ENCODE results near the gene ZIC5.
A peak's percentile ranks its signal among the peaks of the same experiment; 100 is the strongest.

ZIC5 gene

DNA sequence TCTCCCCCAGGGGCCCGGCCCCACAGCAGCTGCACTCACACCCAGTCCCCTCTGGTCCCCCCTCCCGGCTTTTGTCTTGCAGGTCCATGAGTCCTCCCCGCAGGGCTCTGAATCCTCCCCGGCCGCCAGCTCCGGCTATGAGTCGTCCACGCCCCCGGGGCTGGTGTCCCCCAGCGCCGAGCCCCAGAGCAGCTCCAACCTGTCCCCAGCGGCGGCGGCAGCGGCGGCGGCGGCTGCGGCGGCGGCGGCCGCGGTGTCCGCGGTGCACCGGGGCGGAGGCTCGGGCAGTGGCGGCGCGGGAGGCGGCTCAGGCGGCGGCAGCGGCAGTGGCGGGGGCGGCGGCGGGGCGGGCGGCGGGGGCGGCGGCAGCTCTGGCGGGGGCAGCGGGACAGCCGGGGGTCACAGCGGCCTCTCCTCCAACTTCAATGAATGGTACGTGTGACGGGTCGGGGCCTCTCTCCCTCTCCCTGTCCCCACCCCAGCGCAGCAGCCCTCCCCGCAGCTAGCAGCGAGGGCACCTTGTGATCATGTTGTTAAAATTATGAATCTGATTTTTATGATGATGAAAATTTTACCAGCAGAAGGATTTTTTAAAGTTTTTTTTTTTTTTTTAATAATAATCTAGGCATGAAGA lies 13.8 kb upstream of the ZIC5 start:
- no peaks in the 10 kb centered on the region for H3K36me3 ChIP-seq (ENCODE audit: control insufficient read depth, insufficient read depth, low read length, severe bottlenecking)
- no peak for DNase-seq (ENCODE audit: low read depth)
- H3K4me1 ChIP-seq (ENCODE audit: control insufficient read depth, insufficient read depth, low read length) = no peaks in the 10 kb centered on the region
- H3K4me3 ChIP-seq (ENCODE audit: low read length) = no peak overlapping the region
- peaks cover 71% of the 10 kb centered on the region for H3K27me3 ChIP-seq (replicated peaks; ENCODE audit: control insufficient read depth, insufficient read depth, low read length)
- peaks cover 18% of the 10 kb centered on the region for H3K9me3 ChIP-seq (ENCODE audit: control insufficient read depth, low read length)
- no peak overlapping the region for H3K9ac ChIP-seq (ENCODE audit: low read length)

DNA sequence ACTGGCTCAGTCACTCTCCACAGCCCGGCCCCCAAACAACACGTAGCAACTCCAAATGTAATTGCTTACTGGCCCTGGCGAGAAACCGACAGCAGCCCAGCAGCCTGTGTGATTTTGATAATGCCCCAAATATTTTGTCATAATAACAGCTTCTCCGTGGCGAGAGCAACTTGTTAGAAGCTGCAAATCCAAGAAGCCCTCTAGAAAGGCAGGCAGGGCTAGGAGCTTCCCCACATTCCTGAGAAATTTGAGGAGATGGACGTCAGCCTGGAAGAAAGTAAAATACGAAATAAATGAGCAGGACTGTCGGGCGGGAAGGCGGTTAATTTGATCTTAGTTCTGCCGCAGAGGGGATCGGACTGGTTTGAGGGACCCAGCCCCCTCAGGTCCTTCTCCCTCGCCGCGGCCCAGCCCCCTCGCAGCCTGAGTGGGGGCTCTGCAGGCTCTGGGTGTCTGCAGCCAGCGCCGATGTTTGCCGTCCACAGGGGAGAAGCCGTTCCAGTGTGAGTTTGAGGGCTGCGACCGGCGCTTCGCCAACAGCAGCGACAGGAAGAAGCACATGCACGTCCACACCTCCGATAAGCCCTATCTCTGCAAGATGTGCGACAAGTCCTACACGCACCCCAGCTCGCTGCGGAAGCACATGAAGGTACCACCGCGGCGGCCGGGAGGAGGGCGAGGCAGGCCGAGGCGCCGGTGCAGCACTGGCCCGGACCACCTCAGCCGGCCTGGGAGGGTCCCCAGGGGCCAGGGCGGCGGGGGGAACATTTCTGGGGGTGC lies 13.1 kb upstream of the ZIC5 start:
- H3K27me3 ChIP-seq (replicated peaks; ENCODE audit: control insufficient read depth, insufficient read depth, low read length) = peaks cover 64% of the 10 kb centered on the region
- no peak for DNase-seq (ENCODE audit: low read depth)
- H3K36me3 ChIP-seq (ENCODE audit: control insufficient read depth, insufficient read depth, low read length, severe bottlenecking) = no peaks in the 10 kb centered on the region
- H3K9me3 ChIP-seq (ENCODE audit: control insufficient read depth, low read length) = peaks cover 14% of the 10 kb centered on the region
- no peak overlapping the region for H3K4me3 ChIP-seq (ENCODE audit: low read length)
- no peak overlapping the region for H3K9ac ChIP-seq (ENCODE audit: low read length)
- H3K4me1 ChIP-seq (ENCODE audit: control insufficient read depth, insufficient read depth, low read length) = peaks cover 2% of the 10 kb centered on the region

DNA sequence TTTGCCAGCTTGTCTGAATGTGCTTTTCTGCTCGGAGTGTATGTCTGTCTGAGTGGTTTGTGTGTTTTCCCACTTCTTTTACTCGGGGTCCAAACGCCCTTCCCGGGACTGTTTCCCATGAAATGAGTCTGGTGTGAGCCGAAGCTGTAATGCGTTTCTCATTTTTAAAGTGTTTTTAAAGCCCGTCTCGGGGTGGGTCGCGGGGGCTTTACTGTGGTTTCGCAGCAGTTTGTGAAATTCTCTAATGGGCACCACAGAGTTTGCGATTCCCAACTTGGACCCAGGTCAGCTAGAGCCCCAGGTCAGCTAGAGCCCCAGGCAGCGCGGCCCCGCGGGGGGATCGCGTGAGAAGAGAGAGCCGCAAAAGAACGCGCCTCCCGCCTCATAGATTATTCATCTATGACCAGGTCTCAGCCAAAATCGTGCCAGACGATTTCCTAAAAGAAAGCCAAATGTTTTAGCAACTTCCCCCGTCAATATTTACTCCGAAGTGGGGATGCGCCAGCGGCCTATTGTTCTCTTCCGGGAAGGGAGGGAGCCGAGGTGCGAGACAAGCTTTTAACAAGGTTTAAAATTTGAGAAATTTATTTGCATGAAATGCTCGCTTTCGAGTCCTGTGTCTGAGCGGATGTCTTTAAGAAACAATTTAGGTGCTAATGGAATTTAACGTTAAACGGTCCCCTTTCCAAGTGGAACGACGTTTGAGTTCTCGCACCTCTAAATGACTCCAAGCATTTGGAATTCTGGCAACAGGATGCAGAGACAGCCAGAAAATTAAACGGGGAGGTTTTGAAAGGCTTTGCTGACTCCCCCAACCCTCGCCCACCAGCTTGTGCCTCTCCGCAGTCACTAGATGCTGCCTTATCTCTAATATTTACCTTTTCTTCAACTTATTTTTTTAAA lies 12.2 kb upstream of the ZIC5 start:
- Histone ChIP-seq H3K9me3 (ENCODE audit: control insufficient read depth, low read length) (peaks cover 13% of the 10 kb centered on the region), H3K27me3 (replicated peaks; ENCODE audit: control insufficient read depth, insufficient read depth, low read length) (peaks cover 60% of the 10 kb centered on the region), H3K36me3 (ENCODE audit: control insufficient read depth, insufficient read depth, low read length, severe bottlenecking) (no peaks in the 10 kb centered on the region), H3K9ac (ENCODE audit: low read length) (no peak overlapping the region), H3K4me3 (ENCODE audit: low read length) (no peak overlapping the region), H3K4me1 (ENCODE audit: control insufficient read depth, insufficient read depth, low read length) (peaks cover 2% of the 10 kb centered on the region)
- DNase-seq (ENCODE audit: low read depth) = no peak

DNA sequence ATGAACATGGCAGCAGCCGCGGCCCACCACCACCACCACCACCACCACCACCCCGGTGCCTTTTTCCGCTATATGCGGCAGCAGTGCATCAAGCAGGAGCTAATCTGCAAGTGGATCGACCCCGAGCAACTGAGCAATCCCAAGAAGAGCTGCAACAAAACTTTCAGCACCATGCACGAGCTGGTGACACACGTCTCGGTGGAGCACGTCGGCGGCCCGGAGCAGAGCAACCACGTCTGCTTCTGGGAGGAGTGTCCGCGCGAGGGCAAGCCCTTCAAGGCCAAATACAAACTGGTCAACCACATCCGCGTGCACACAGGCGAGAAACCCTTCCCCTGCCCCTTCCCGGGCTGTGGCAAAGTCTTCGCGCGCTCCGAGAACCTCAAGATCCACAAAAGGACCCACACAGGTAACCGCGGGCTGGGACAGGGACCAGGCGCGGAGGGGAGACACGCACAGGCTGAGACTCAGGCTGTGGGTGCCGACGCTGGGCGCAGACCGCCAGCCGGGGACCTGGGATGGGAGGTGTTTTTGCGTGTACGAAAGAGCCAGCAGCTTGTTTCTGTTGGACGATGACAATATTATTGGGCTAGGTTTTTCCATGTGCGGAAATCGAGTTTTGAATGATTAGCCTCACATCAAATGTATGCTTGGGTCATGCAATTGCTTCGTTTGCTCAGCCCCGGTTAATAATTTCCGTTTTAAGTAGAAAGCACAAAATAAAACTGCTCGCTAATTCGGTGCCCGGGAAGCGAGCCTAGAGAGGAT lies 11.3 kb upstream of the ZIC5 start:
- peaks cover 13% of the 10 kb centered on the region for H3K9me3 ChIP-seq (ENCODE audit: control insufficient read depth, low read length)
- no peak for DNase-seq (ENCODE audit: low read depth)
- H3K27me3 ChIP-seq (replicated peaks; ENCODE audit: control insufficient read depth, insufficient read depth, low read length) = peaks cover 61% of the 10 kb centered on the region
- no peaks in the 10 kb centered on the region for H3K36me3 ChIP-seq (ENCODE audit: control insufficient read depth, insufficient read depth, low read length, severe bottlenecking)
- H3K9ac ChIP-seq (ENCODE audit: low read length) = no peak overlapping the region
- H3K4me1 ChIP-seq (ENCODE audit: control insufficient read depth, insufficient read depth, low read length) = peaks cover 2% of the 10 kb centered on the region
- no peak overlapping the region for H3K4me3 ChIP-seq (ENCODE audit: low read length)

DNA sequence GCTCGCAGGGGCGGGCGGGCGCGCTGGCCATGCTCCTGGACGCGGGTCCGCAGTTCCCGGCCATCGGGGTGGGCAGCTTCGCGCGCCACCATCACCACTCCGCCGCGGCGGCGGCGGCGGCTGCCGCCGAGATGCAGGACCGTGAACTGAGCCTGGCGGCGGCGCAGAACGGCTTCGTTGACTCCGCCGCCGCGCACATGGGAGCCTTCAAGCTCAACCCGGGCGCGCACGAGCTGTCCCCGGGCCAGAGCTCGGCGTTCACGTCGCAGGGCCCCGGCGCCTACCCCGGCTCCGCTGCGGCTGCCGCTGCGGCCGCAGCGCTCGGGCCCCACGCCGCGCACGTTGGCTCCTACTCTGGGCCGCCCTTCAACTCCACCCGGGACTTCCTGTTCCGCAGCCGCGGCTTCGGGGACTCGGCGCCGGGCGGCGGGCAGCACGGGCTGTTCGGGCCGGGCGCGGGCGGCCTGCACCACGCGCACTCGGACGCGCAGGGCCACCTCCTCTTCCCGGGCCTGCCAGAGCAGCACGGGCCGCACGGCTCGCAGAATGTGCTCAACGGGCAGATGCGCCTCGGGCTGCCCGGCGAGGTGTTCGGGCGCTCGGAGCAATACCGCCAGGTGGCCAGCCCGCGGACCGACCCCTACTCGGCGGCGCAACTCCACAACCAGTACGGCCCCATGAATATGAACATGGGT lies 10.6 kb upstream of the ZIC5 start:
- Histone ChIP-seq H3K4me1 (ENCODE audit: control insufficient read depth, insufficient read depth, low read length) (peaks cover 2% of the 10 kb centered on the region), H3K9ac (ENCODE audit: low read length) (no peak overlapping the region), H3K27me3 (replicated peaks; ENCODE audit: control insufficient read depth, insufficient read depth, low read length) (peaks cover 61% of the 10 kb centered on the region), H3K9me3 (ENCODE audit: control insufficient read depth, low read length) (peaks cover 14% of the 10 kb centered on the region), H3K4me3 (ENCODE audit: low read length) (no peak overlapping the region), H3K36me3 (ENCODE audit: control insufficient read depth, insufficient read depth, low read length, severe bottlenecking) (no peaks in the 10 kb centered on the region)
- DNase-seq (ENCODE audit: low read depth) = no peak

DNA sequence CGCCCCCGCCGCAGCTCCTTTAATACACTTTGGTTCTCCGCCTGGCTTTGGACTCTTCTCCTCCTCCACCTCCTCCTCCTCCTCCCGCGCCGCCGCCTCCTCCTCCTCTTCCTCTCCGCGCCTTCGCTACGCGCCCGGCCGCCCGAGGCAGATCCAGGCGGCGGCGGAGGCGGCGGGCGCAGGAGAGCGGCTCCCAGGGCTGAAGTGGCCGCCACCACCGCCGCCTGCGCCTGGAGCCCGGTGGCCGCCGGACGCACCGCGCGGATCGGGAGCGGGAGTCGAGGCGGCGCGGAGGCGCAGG lies 10.1 kb upstream of the ZIC5 start, which contains the start of gene ZIC2:
Gene ZIC2 (plus strand): TSS at position 50 of the 301 bp plus-strand sequence. CDS start 281 bp downstream, outside the sequence.
- Histone ChIP-seq H3K4me3 (ENCODE audit: low read length) (peak within 1 kb of the TSS; percentile 52), H3K9ac (ENCODE audit: low read length) (no peak within 1 kb of the TSS), H3K4me1 (ENCODE audit: control insufficient read depth, insufficient read depth, low read length) (peaks cover 2% of the 10 kb centered on the region), H3K36me3 (ENCODE audit: control insufficient read depth, insufficient read depth, low read length, severe bottlenecking) (no peaks in the 10 kb centered on the region), H3K27me3 (replicated peaks; ENCODE audit: control insufficient read depth, insufficient read depth, low read length) (peaks cover 61% of the 10 kb centered on the region), H3K9me3 (ENCODE audit: control insufficient read depth, low read length) (peaks cover 17% of the 10 kb centered on the region)
- no peak for DNase-seq (ENCODE audit: low read depth)

DNA sequence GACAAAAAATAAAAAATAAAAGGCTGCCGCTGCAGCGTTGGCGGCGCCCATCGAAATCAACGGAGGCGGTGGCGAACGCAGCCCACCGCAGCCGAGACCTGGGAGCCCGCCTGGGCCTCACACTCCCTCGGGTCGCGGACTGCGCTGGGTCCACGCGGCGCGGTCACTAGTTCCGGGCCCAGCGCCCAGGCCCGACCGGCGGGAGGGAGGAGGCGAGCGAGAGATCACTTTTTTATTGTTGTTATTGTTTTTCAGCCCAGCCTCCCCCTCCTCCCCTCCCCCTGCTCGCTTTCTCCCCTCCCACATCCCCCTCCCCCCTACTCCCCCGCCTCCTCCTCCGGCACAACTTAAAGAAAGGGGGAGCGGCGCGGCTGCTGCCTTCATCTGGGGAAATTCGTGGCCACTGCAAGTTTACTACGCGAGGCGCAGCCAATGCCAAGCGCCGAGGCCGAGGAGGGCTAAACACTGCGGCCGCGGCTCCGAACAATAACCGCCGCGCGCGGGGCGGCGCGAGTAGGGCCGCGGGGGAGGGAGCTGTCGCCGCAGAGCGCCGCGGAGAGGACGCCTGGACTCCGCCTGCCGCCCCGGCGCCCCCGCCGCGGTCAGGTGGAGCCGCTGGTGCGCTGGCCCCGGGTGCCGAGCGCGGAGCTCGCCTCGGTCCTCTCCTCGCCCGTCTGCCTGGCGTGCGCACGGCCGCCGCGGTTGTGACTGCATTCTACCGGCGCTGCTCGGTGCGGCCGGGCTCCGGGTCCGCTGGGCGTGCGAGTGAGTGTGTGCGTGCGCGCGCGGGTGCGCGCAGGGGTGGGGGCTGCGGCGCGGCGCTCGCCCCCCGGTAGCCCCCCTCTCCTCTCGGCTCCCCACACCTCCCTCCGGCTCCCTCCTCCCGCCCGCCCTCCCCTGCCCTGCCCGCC lies 9.5 kb upstream of the ZIC5 start:
- peaks cover 2% of the 10 kb centered on the region for H3K4me1 ChIP-seq (ENCODE audit: control insufficient read depth, insufficient read depth, low read length)
- DNase-seq (ENCODE audit: low read depth) = peak; percentile 45
- no peaks in the 10 kb centered on the region for H3K36me3 ChIP-seq (ENCODE audit: control insufficient read depth, insufficient read depth, low read length, severe bottlenecking)
- H3K9me3 ChIP-seq (ENCODE audit: control insufficient read depth, low read length) = peaks cover 23% of the 10 kb centered on the region
- H3K27me3 ChIP-seq (replicated peaks; ENCODE audit: control insufficient read depth, insufficient read depth, low read length) = peaks cover 61% of the 10 kb centered on the region
- H3K4me3 ChIP-seq (ENCODE audit: low read length) = peak overlapping the region; percentile 52
- no peak overlapping the region for H3K9ac ChIP-seq (ENCODE audit: low read length)

DNA sequence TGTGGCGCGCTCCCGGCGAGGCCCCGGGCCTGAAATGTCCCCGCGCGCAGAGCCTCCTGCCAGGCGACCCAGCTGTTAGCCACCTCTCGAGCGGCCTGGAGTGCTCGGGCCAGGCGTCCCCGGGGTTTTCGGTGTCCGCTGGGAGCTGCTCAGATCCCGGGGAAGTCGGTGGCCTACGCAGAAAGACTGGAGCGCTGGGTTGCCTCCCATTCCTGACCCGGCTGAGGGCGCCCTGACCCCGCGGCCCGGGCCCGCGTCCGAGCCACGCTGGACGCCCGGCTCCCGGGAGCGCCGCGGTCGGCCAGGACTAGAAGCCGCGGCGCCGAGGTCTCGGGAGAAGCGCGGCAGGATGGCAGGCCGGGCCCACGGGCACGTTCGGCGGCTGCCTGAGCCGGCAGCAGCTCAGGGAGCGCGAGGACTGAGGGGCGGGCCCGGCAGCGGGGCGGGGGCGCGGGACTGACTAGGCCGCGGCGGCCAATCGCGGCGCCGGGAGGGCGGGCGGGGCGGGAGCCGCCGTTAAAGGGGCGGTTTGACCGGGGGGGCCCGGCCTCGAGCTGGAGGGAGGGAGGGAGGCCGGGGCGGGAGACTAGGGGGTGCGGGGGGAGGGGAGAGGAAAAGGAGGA lies 8.7 kb upstream of the ZIC5 start:
- Histone ChIP-seq H3K9me3 (ENCODE audit: control insufficient read depth, low read length) (peaks cover 30% of the 10 kb centered on the region), H3K9ac (ENCODE audit: low read length) (no peak overlapping the region), H3K4me3 (ENCODE audit: low read length) (peak overlapping the region; percentile 59), H3K27me3 (replicated peaks; ENCODE audit: control insufficient read depth, insufficient read depth, low read length) (peaks cover 65% of the 10 kb centered on the region), H3K4me1 (ENCODE audit: control insufficient read depth, insufficient read depth, low read length) (peaks cover 2% of the 10 kb centered on the region), H3K36me3 (ENCODE audit: control insufficient read depth, insufficient read depth, low read length, severe bottlenecking) (no peaks in the 10 kb centered on the region)
- peak; percentile 81 for DNase-seq (ENCODE audit: low read depth)

DNA sequence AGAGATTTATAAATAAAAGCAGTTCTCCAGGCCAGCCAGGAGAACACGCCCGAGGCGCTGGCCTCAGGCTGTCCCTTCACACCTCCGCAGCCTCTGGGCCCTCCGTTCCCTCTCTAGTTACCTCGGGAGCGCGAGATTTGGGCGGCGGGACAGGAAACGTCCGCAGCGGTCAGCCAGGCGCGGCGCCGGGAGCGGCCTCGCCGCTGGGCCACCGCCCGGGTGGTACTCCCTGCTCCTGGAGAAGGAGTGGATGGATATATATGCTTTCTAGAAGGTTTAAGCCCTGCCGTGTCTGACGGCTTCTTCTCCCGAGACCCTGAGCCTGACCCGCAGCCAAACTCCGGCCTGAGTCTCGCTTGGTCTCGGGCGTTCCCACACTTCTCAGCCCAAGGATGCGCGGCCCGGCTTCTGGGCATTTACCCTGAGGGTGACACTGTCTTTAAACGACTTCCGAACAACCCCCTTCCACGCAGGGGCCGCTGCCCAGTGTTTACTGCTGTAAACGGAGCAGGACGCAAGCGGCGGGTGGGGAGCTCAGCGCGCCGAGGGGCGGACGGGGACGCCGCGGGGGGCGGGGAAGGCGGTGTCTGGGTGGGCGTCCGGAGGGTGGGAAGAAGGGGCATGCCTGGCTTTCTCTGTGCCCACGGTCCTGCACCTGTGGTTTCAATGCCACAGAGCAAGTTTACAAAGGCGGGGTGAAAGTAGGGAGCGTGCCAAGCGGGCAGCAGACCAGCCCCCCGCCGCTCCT lies 8.1 kb upstream of the ZIC5 start:
- Histone ChIP-seq H3K9ac (ENCODE audit: low read length) (no peak overlapping the region), H3K4me3 (ENCODE audit: low read length) (peak overlapping the region; percentile 59), H3K4me1 (ENCODE audit: control insufficient read depth, insufficient read depth, low read length) (peaks cover 2% of the 10 kb centered on the region), H3K36me3 (ENCODE audit: control insufficient read depth, insufficient read depth, low read length, severe bottlenecking) (no peaks in the 10 kb centered on the region), H3K27me3 (replicated peaks; ENCODE audit: control insufficient read depth, insufficient read depth, low read length) (peaks cover 67% of the 10 kb centered on the region), H3K9me3 (ENCODE audit: control insufficient read depth, low read length) (peaks cover 30% of the 10 kb centered on the region)
- no peak for DNase-seq (ENCODE audit: low read depth)
